ENCODE results near the gene TSNAXIP1.
A peak's percentile ranks its signal among the peaks of the same experiment; 100 is the strongest.

TSNAXIP1 gene, protein sequence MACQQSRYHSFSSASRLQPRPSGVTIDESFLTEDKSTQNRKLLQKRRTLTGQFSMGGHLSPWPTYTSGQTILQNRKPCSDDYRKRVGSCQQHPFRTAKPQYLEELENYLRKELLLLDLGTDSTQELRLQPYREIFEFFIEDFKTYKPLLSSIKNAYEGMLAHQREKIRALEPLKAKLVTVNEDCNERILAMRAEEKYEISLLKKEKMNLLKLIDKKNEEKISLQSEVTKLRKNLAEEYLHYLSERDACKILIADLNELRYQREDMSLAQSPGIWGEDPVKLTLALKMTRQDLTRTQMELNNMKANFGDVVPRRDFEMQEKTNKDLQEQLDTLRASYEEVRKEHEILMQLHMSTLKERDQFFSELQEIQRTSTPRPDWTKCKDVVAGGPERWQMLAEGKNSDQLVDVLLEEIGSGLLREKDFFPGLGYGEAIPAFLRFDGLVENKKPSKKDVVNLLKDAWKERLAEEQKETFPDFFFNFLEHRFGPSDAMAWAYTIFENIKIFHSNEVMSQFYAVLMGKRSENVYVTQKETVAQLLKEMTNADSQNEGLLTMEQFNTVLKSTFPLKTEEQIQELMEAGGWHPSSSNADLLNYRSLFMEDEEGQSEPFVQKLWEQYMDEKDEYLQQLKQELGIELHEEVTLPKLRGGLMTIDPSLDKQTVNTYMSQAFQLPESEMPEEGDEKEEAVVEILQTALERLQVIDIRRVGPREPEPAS

DNA sequence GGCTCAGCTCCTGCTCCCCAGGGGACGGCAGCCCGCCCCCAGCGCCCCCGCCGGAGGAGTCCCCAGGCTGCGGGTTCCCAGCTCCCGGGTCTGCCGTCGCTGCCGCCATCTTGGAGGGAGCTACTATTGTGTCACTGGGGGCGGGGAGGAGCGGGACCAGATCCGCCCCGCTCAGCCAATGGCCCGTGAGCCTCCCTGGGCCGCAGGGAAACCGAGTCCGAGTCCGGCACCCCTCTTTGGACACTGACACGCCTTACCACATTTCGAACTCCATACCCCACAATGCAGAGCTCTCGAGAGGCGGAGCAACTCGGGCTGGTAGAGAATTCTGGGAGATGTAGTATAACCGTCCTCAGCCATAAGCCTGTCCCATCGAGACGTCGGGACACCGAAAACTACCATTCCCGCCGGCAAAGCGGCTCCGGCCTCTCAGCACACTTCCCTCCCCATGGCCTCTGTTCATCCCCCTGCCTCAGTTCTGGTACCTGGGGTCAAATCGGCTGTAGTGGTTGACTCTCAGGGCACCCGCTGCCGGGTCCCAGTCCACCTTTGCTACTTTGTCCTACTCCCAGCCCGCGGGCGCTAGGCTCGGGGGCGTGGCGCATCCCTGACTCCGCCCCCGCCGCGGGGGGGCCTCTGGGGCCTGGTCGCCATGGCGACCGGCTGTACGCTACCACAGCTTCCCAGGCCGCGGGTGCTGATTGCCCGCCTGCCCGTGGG lies at the start of gene TSNAXIP1, which contains the start of gene RANBP10:
Gene TSNAXIP1 (plus strand): TSS at position 462 of the 720 bp plus-strand sequence. CDS start 261 bp downstream, outside the sequence.
Gene RANBP10 (minus strand): TSS at position 133 of the 720 bp plus-strand sequence. CDS start 24 bp downstream, at position 109.
- peak; percentile 99 for DNase-seq

DNA sequence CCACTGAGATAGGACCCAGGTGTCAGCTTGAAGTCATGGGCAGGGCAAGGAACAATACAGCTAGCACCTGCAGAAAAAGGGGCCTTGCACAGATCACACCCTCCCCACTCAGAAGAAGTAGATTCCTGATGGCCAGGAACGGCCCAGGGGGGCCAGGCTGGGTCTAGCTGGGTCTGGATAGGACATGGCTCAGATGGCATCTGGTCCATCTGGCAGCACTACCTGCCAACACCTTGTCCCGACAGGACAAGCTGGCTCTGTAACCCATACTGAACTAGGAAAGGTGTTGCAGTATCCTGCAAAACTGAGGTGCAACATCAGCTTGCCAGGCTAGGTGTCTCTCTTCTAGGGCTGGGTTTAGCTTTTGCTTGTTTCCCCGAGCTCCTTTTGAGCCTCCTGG lies 48.7 kb upstream of the TSNAXIP1 start:
- no peak for DNase-seq

DNA sequence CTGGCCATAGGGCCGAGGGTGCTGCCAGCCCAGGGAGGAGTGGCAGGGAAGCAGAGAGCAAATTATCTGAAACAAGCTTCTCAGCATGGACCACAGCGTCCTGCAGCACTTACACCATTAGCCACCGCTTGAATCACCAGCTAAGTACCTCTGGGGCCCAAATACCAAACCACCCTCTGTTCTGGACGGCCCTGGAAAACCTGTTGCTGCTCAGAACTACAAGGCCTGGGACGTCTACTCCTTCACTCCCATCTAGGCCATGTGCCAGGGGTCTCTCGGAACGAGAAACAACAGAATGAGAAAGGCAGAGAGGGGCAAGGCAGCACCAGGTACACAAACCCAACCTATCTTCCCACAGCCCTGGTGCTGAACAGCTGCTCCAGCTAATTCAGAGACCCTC lies 47.7 kb upstream of the TSNAXIP1 start:
- no peak for DNase-seq

DNA sequence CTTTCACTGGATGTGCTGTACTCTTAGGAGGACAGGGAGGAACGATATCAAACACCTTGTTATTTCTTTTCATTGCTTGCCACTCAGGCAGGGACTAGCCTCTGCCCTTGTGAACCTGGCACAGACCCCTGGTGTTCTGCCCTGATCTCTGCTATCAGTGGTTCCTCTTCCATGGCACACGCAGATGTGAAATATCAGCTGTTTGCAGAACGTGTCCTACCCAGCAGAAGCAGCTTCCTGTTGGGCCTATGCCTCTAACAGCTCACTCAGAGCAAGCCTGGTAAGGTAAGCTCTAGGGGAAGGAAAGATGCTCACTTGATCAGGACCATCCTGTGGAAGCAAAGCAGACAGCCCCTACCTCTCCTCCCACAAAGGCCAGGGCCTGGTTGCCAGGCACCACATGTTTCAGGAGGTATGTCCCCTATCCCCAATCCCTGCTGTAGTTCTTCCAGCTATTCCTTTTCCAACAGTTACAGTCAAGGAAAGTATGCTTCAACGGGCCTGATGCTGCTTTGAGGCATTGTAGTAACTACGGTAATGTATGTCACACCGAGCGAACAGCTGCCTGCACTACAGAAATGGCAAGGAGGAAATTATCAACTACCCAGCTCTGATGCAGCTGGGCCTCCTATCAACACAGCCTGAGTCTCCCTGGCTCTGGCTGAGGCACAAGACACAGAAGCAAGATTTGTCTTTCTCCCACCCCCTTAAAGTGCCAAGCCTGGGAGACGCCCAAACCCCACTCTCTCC lies 46.3 kb upstream of the TSNAXIP1 start:
- no peak for DNase-seq

DNA sequence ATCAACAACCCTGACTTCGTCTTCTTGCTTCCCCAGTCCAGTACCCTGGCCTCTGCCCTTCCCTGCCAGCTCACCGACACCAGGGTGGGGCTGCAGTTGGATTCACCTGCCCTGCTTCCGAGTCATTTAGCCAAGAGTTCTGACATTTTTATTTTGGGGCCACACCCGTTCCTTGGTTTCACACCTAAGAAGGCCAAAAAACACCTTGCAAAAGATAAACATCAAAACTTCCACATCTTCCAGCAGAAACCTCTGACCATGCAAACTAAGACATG lies 45.8 kb upstream of the TSNAXIP1 start:
- no peak for DNase-seq

DNA sequence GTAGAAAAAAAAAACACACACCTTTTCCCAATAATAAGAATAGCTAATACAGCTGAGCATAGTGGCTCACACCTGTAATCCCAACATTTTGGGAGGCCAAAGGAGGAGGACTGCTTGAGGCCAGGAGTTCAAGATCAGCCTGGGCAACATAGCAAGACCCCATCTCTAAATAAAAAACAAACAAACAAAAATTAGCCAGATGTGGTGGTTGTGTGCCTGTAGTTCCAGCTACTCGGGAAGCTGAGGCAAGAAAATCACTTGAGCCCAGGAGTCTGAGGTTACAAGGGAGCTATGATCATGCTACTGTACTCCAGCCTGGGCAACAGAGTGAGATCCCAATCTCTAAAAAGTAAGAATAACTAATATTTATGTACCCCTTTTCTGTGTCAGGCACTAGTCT lies 44.8 kb upstream of the TSNAXIP1 start:
- no peak for DNase-seq

DNA sequence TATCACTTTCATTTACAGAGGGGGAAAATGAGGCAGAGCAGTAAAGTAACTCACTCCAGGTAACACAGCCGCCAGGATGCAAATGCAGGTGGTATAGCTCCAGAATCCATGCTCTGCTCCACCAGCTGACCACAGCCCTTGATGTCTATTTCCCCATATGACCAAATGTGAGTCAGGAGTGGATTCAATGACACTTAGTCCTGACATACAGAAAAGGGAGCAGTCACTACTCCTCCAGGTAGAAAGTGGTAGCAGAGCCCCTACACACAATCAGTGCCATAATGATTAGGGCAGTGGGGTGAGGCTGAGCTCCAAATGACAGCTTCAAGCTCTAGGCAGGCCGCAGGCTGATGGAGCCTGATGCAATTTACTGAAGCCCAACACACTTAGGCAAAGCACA lies 44.3 kb upstream of the TSNAXIP1 start:
- DNase-seq, result no peak

DNA sequence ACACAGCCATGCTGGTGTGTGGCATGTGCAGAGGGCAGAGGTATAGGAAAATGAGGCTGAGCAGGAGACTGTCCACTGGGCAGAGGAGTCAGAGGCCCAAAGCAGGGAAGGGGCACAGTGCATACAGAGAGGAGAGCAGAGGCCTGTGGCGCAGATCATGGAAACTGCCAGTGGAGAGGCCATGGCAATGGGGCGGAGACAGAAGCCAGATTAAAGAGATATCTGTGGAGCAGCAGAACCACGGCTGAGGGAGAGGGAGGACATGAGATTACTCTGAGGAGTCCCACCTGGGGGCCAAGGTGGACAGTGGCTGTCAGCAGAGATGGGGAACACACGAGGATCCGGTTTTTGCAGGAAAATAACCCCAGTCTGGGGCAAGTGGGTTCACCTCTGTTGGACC lies 43.6 kb upstream of the TSNAXIP1 start:
- no peak for DNase-seq

DNA sequence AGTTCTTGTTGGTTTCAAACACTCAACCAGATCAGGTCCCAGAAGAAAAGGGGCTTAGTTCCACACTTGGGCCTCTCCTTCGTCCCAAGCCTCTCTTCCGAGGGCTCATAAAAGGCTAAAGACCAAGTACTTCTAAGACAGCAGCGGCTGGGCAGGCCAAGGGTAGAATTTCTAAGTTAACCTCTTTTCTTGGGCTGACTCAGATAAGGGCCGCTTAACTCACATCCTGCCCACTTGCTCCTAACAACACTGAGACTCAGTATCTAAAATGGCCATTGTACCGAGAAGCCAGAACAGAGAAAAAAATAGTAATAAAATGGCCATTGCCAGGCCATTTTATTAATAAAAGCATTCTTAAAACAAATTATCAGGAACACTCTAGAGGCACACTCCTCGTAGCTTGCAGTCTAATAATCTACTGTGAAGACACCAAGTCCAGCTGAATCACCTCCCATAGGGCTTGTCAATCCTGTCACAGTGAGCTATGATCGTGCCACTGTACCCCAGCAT lies 42.5 kb upstream of the TSNAXIP1 start:
- DNase-seq, result no peak

DNA sequence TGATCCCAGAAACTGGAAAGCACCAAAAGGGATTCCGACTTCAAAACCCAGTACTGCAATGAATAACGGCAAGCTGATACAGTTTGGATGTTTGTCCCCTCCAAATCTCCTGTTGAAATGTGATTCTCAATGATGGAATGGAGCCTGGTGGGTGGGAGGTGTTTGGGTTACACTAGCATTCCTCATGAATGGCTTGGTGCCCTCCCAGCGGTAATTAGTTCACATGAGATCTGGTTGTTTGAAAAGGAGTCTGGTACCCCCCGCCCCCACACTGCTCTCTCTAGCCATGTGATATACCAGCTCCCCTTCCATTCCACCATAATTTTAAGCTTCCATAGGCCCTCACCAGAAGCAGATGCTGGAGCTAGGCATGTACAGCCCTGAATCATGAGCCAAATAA lies 40.4 kb upstream of the TSNAXIP1 start:
- DNase-seq, result no peak

DNA sequence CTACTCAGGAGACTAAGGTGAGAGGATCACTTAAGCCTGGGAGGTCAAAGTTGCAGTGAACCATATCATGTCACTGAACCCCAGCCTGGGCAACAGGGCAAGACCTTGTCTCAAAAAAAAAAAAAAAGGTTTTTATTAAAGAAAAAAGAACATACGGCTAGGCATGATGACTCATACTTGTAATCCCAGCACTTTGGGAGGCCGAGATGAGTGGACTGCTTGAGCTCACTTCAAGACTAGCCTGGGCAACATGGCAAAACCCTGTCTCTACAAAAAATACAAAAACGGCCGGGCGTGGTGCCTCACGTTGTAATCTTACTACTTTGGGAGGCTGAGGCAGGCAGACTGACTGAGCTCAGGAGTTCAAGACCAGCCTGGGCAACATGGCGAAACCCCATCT lies 38.7 kb upstream of the TSNAXIP1 start:
- DNase-seq, result no peak

DNA sequence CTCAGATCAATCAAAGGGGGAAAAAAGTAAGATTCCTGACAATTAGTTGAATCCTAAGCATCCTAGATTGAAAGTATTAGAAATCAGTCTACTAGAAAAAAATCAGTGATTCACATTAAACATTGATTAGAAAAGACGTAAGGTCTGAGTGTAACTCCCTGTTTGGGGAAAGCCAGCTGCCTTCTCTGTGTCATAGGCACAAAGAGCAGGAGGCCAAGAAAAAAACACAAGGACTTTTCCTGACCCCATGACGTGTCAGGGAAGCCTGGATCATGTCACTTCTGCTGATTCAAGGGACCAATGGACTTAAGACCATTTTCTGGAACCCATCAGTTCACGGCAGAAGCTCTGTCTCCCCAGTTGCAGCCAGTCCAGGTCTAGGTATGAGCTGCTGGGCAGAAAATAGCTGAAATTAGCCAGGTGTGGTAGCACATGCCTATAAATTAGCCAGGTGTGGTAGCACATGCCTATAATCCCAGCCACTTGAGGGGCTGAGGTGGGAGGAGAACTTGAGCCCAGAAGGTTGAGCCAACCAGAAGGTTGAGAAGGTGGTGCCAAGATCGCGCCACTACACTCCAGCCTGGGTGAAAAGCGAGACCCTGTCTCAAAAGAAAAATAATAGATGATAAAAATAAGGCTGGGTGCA lies 36.2 kb upstream of the TSNAXIP1 start:
- no peak for DNase-seq

DNA sequence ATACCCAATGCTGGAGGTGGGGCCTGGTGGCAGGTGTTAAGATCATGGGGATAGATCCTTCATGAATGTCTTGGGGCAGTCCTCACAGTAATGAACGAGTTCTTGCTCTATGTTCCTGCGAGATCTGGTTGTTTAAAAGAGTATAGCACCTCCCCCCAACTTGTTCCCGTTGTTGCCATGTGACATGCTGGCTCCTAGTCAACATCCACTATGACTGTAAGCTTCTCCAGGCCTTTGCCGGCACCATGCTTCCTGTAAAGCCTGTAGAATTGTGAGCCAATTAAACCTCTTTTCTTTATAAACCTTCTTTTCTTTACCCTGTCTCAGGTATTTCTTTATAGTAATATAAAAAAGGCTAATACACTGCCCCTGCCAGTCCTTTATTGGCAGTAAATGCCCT lies 33.6 kb upstream of the TSNAXIP1 start:
- DNase-seq, result no peak

DNA sequence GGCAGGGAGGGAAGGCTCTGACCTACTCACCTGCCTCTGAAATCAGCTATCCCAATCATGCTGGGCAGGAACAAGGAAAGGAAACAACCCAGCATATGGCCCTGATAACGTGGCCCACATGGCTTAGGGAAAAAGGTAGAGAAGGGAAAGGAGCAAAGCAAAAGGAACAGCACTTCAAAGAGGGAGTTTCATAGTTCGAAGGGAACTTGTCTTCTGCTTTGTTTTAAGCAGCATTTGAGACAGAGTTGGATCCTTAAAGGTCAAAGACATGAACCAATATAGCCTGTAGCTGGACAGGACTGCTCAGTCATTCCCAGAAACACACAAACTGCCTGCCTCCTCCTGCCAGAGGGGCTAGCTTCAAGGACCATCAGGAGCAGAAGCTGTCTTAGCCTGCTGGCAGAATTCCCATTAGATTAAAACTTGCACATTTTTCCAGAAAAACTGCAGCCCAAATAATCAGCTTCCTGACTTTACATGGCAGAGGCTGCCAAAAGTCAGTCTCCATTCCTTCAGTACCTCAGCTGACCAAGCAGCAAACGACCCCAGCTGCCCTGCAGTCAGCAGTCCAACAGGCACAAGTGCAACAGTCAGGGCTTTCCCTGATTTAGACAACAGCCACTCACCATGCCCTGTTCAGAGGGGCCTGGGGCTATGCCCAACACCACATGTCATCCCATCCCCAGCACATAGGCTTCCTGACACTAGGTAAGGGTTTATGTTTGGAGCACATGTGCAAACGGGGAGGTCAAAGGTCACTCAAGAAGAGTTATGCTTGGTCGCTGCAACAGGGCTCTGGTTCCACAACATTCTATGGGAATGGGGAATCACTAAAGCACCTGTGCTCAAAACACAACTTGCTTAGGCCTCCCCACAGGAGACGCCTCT lies 32.9 kb upstream of the TSNAXIP1 start:
- no peak for DNase-seq

DNA sequence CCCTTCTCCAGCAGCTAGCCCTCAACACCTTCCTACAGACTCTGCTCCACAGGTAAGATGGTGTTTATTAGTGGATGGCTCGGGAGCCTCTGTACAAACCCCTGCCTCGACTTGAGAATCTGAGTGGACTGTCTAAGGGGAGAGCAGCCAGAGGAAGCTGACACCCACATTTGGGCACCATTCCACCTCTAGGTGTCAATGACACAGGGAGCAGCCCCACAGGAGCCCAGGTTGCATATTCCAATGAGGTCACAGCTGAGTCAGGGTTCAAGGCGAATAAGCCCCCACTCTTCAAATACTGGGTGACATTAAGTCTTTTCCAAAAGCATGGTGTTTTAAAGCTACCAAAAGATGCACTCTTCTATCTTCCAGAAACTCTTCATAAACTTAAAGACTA lies 32.2 kb upstream of the TSNAXIP1 start:
- DNase-seq, result no peak

DNA sequence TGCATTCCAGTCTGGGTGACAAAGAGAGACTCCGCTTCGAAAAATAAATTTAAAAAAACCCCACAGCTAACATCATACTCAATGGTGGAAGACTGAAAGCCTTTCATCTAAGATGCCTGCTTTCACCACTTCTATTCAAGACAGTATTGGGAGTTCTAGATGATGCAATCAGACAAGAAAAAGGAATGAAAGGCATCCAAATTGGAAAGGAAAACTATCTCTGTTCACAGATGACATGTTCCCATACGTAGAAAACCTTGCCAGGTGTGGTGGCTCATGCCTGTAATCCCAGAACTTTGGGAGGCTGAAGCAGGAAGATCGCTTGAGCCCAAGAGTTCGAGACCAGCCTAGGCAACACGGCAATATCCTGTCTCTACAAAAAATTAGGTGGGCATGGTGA lies 31.4 kb upstream of the TSNAXIP1 start:
- DNase-seq, result no peak

DNA sequence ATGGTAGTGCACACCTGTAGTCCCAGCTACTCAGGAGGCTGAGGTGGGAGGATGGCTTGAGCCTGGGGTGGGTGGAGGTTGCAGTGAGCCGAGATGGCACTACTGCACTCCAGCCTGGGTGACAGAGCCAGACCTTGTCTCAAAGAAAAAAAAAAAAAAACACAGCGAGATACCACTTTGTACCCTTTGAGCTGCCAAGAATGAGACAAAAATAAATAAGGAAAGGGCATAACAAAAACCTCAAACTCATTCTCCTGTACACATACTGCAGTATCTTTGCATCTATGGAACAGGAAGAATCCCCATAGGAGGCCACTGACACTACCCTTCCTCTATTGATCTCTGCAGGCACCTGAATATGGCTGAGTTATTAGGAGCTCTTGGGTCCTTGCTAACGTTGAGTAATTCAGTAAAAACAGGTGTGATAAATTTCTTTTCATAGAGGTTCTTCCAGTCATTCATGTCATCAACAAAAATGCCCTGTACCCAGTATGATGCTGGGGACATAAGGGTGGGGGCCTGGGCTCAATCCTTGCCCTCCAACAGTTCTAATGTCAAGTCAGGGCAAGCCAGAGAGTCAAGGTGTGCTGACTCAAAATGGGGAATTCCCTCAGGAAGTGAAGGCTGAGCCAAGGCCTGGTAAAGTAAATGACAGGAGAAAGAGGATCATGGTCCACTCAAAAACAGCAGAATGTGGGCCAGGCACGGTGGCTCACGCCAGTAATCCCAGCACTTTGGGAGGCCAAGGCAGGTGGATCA lies 27.3 kb upstream of the TSNAXIP1 start:
- DNase-seq, result no peak

DNA sequence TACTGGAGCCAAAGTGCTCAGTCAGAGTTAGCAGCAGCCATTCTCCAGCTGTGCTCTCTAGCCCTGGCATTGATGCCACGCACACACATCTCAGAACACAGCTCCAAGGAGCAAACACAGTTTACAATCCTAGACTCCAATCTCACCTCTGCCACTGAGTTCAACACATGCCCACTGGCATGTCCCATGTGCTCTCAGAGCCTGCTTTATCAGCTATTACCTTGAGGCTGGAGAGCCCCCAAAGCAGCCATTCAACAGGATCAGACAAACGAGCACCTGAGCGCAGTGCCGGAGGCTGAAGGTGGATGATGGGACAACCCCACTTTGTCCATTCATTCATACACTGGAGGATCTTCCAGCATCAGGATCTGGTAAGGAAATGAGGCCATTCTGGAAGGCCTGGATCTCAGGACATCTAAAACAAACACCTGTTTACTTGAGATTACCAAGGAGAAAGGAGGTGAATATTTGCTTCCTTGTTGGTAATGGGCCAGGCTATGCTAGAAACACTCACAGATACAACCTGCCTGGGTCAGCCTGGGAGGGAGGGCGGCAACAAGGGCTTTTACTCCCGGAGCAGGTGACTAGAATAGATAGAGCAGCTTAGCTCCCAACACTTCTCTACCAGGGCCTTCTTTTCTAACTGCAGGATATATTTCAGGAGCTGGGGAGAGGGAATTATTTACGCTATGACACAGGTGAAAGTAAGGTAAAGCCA lies 25.7 kb upstream of the TSNAXIP1 start:
- no peak for DNase-seq

DNA sequence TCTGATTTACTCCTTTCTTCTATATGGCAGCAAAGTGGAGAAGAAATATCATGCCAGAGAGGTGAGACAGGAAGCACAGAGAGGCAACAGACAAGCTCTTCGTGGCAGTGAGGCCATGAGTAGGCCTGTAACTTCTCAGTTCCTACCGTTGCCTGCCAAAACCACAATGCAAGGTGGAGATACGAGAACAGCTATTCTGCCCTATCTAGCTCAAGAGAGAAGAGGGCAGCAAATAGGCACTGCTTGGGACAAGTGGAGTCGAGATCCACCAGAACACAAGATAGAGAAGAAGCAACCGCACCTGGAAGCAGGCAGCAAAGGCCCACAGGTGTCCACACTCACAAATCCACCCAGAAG lies 25.1 kb upstream of the TSNAXIP1 start:
- no peak for DNase-seq
